Measurements from ENCODE around the gene SCAP.

GRCh38 chr3:47380601-47381316 lies 95.0 kb downstream of the SCAP start, which contains the start of gene PTPN23:
- TF ChIP-seq CTCF (IDR thresholded peaks at IDR 0.05): no peak
- peak; percentile 64; the same call in 1 of the 2 replicates for TF ChIP-seq NFE2L1 (CRISPR knock-in tag; IDR thresholded peaks at IDR 0.05)
- TF ChIP-seq AFF4 (CRISPR knock-in tag; IDR thresholded peaks at IDR 0.05; ENCODE audit: borderline replicate concordance): no peak
- TF ChIP-seq ETV6 (CRISPR knock-in tag; IDR thresholded peaks at IDR 0.05): peak; percentile 40; the same call in 1 of the 2 replicates
- TF ChIP-seq SMAD4 (CRISPR knock-in tag; IDR thresholded peaks at IDR 0.05): 0 out of 2 replicates have a peak, but pooled peaks have one; percentile 27
- peak; percentile 1; the same call in 1 of the 2 replicates for TF ChIP-seq AR (CRISPR knock-in tag; IDR thresholded peaks at IDR 0.05)
- TF ChIP-seq TCF7 (CRISPR knock-in tag; IDR thresholded peaks at IDR 0.05; ENCODE audit: low read depth): no peak
- TF ChIP-seq ATF3 (CRISPR knock-in tag; conservative IDR thresholded peaks at IDR 0.05): no peak
- TF ChIP-seq PRDM15 (CRISPR knock-in tag; IDR thresholded peaks at IDR 0.05): no peak; the same call in 1 of the 2 replicates
- TF ChIP-seq ZNF232 (CRISPR knock-in tag; IDR thresholded peaks at IDR 0.05): no peak
- no peak for TF ChIP-seq NR1H2 (CRISPR knock-in tag; IDR thresholded peaks at IDR 0.05)
- no peak for TF ChIP-seq OVOL2 (CRISPR knock-in tag; IDR thresholded peaks at IDR 0.05; ENCODE audit: borderline replicate concordance)
- peak; percentile 96 for TF ChIP-seq USF2 (CRISPR knock-in tag; IDR thresholded peaks at IDR 0.05)
